D341Med (cell line): ENCODE data around the gene FA2H.
"Not testable (repeated sequence)": the region's sequence is repeated elsewhere in the genome, so short reads cannot be mapped to it uniquely, and the experiment has no call there.

ENCODE experiments used
- DNase-seq: peaks from one replicate; pipeline ENCODE4 v3.0.0; 2012; ENCODE audit warnings: low spot score

FA2H gene

GRCh38 chr16:74679983-74680382 lies 94.6 kb downstream of the FA2H start:
- DNase-seq = no peak

- no peak for DNase-seq
These were observed 96.8 kb downstream of the FA2H start for GRCh38 chr16:74677868-74678267.

- DNase-seq = no peak
These were observed 100.7 kb downstream of the FA2H start for GRCh38 chr16:74673876-74674275.

- DNase-seq = not testable (repeated sequence)
These were observed 105.7 kb downstream of the FA2H start for GRCh38 chr16:74668877-74669276.

- DNase-seq = peak; percentile 43
These were observed 107.3 kb downstream of the FA2H start for GRCh38 chr16:74667255-74667700.

GRCh38 chr16:74666425-74667254 lies 108.0 kb downstream of the FA2H start, which contains the start of gene RFWD3:
TSS of gene RFWD3 (minus strand) at chr16:74666877. CDS start at chr16:74661449, 5,428 bp downstream.
- peak; percentile 97 for DNase-seq

- no peak for DNase-seq
These were observed 108.6 kb downstream of the FA2H start for GRCh38 chr16:74666010-74666421.
